ENCODE results near the gene SYTL3. TPM values are rescaled to one million over a fixed set of nuclear protein-coding genes. Genes with fewer than 3 reads are reported as not detected.

Gene SYTL3
- total and polyA plus RNA-seq, 11 donors: 4.0 to 14.6 (median 8.2) TPM

DNA sequence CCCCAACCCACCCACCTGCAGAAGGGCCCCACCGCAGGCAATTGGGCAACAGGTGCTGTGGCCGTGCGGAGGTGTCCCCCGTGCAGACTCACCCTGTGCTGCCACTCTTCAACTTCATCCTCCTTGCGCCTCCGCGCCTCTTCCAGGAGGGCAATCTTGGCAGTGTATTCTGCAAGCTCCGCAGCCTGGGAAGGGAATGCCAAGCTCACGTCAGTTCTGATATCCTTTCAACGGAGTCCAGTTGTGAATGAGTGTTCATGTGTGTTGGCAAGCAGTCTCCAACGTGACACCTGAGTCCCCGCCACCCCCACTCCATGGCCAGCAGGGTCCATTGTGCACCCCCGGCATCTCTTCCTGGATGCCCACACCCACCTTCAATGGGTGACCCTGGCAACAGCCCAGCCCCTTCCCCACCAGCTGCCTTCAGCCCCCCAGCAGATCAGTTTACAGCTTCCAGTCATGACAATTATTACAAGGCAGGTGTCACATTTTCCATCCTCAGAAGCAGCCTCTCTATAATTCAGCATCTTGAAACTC, 119.4 kb downstream of the SYTL3 start:
- Histone ChIP-seq H3K4me1 (peaks cover 0 to 59% (median 30%) of the 10 kb centered on the region in 12 donors), H3K27me3 (no peaks in the 10 kb centered on the region), H3K27ac (peak overlapping the region in 11 of 12 donors; percentile 6 to 74 (median 64)), H3K4me3 (no peak overlapping the region), H3K9me3 (no peaks in the 10 kb centered on the region), H3K36me3 (peaks cover 0 to 100% (median 97%) of the 10 kb centered on the region in 9 donors)
- WGBS, 4 donors: 50 to 71% (median 58%) methylated on average over 13 of the region's 13 CpGs
- TF ChIP-seq, protein P1, sequence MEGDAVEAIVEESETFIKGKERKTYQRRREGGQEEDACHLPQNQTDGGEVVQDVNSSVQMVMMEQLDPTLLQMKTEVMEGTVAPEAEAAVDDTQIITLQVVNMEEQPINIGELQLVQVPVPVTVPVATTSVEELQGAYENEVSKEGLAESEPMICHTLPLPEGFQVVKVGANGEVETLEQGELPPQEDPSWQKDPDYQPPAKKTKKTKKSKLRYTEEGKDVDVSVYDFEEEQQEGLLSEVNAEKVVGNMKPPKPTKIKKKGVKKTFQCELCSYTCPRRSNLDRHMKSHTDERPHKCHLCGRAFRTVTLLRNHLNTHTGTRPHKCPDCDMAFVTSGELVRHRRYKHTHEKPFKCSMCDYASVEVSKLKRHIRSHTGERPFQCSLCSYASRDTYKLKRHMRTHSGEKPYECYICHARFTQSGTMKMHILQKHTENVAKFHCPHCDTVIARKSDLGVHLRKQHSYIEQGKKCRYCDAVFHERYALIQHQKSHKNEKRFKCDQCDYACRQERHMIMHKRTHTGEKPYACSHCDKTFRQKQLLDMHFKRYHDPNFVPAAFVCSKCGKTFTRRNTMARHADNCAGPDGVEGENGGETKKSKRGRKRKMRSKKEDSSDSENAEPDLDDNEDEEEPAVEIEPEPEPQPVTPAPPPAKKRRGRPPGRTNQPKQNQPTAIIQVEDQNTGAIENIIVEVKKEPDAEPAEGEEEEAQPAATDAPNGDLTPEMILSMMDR (IDR thresholded peaks at IDR 0.05): no peak
- no peak for TF ChIP-seq POLR2A (IDR thresholded peaks at IDR 0.05)
- ATAC-seq (peak; percentile 36 to 66 (median 61)), DNase-seq (peak in 4 of 5 donors; percentile 50 to 73 (median 65))
- intact Hi-C loops (cut with DNase I): loop anchor here in 1 of 10 donors (10.0 kb wide), 1 partner anchor 55 kb away; no protein-coding TSS in a partner anchor

DNA sequence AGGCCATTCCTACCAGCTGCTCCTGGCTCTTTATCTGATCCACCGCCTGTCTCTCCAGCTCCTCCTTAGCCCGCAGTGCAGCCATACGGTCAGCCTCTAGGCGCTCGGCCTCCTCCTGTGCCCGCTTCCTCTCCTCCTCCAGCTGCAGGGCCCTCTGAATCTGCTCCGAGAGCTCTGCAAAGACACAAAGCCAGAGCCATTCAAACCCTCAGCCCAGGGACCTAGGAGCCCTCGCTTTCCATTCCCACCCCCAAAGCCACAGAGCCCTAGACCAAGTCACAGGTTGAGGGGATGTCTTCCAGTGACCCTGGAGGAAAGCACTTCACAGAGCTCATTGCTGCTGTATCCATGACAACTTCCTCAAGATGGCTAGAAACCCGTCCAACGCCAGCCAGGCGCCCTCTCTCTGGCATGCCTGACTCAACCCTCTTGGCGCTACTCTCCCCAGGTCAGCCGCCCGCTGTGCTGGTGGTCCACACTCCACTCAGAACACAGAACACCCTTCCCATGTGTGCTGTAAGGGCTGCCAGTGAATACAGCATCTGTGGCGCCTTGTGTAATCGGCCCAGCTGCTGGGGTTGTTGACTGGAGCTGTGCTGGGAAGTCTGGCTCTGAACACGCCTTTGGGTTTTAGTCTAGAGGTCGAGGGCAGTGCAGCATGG, 120.0 kb downstream of the SYTL3 start:
- 70 to 81% (median 76%) methylated on average over 12 to 18 of the region's 18 CpGs for WGBS, 4 donors
- Histone ChIP-seq H3K27me3 (no peaks in the 10 kb centered on the region), H3K36me3 (peaks cover 0 to 98% (median 95%) of the 10 kb centered on the region in 9 donors), H3K4me1 (peaks cover 0 to 59% (median 30%) of the 10 kb centered on the region in 12 donors), H3K27ac (peak overlapping the region; percentile 6 to 74 (median 62)), H3K4me3 (no peak overlapping the region), H3K9me3 (no peaks in the 10 kb centered on the region)
- ATAC-seq (peak; percentile 36 to 68 (median 59)), DNase-seq (peak in 4 of 5 donors; percentile 40 to 81 (median 60))
- TF ChIP-seq, protein P1 (IDR thresholded peaks at IDR 0.05): no peak
- no peak for TF ChIP-seq POLR2A (IDR thresholded peaks at IDR 0.05)
- intact Hi-C loops (cut with DNase I): loop anchor here in 2 of 10 donors (5.0 to 10.0 kb wide), 2 partner anchors 55 to 63 kb away; no protein-coding TSS in a partner anchor

DNA sequence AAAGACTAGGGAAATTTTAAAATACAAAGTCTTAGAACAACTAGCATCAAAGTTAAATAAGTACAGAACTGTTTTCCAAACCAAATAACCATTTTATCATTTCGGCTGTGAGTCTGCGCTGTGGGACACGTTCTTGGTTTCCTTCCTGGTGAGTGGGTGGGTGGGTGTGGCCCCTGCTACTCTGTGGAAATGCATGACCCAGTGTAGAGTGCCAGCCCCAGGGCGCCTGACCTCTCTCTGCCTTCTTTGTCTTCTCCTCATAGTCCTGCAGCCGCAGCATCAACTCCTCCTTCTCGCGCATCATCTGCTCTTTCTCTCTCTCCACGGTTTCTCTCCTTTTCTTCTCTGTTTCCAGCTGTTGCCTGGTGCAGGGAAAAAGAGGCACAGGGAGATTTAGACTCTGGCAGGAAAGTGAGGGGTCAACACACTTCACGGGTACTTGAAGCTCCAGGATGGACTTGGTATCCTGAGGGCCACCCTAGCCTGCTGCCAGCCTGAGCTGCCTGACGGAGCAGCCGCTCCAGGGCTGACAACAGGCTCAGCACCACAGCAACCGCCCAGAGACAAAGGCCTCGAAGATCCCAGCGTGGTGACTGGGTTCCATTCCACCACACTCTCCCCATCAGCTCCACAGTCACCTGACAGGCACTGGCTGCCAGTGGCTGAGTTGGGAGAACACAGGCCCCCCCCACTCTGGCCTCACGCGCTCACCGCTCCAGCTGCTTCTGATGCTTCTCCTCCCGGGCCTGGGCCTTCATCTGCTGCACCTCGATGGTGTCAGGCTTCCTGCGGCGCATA, 120.9 kb downstream of the SYTL3 start:
- peaks cover 0 to 59% (median 30%) of the 10 kb centered on the region in 12 donors for H3K4me1 ChIP-seq
- H3K9me3 ChIP-seq: no peaks in the 10 kb centered on the region
- 55 to 61% (median 59%) methylated on average over 20 to 21 of the region's 21 CpGs for WGBS, 4 donors
- no peak for TF ChIP-seq POLR2A (IDR thresholded peaks at IDR 0.05)
- TF ChIP-seq, protein P1 (IDR thresholded peaks at IDR 0.05): no peak
- peak overlapping the region; percentile 15 to 74 (median 62) for H3K27ac ChIP-seq
- intact Hi-C loops (cut with DNase I): loop anchor here in 1 of 10 donors (5.0 kb wide), 1 partner anchor 63 kb away; no protein-coding TSS in a partner anchor
- DNase-seq: peak in 4 of 5 donors; percentile 46 to 78 (median 61)
- no peak overlapping the region for H3K4me3 ChIP-seq
- ATAC-seq: peak; percentile 37 to 63 (median 47)
- H3K36me3 ChIP-seq: peaks cover 0 to 98% (median 95%) of the 10 kb centered on the region in 9 donors
- H3K27me3 ChIP-seq: no peaks in the 10 kb centered on the region
